Measurements from ENCODE around the gene PLPP4.
"Not testable (repeated sequence)": the region's sequence is repeated elsewhere in the genome, so short reads cannot be mapped to it uniquely, and the experiment has no call there.

Gene PLPP4

GRCh38 chr10:120503689-120504088, 46.7 kb downstream of the PLPP4 start:
- no peaks in the 10 kb centered on the region for H3K79me2 ChIP-seq (ENCODE audit: insufficient read depth, low read depth)
- H2AFZ ChIP-seq (ENCODE audit: low read depth), result no peak overlapping the region

GRCh38 chr10:120504227-120504626, 47.2 kb downstream of the PLPP4 start:
- not testable (repeated sequence) for H3K4me3 ChIP-seq (IDR thresholded peaks at IDR 0.05; ENCODE audit: insufficient read depth, low read depth, low read length); H3K4me2 ChIP-seq; H3K36me3 ChIP-seq (ENCODE audit: insufficient read depth); H3K9ac ChIP-seq; H3K27ac ChIP-seq; H2AFZ ChIP-seq (ENCODE audit: low read depth); H3K79me2 ChIP-seq (ENCODE audit: insufficient read depth, low read depth); H3K4me1 ChIP-seq (ENCODE audit: low read depth, poor library complexity, severe bottlenecking); H3K27me3 ChIP-seq (ENCODE audit: insufficient read depth, low read depth); H4K20me1 ChIP-seq (ENCODE audit: insufficient read depth)

More at GRCh38 chr10:120503689-120504088, 46.7 kb downstream of the PLPP4 start:
- no peak overlapping the region for H3K4me3 ChIP-seq (IDR thresholded peaks at IDR 0.05; ENCODE audit: insufficient read depth, low read depth, low read length)
- no peaks in the 10 kb centered on the region for H4K20me1 ChIP-seq (ENCODE audit: insufficient read depth)
- H3K27ac ChIP-seq, result no peak overlapping the region
- H3K4me1 ChIP-seq (ENCODE audit: low read depth, poor library complexity, severe bottlenecking), result no peaks in the 10 kb centered on the region
- no peaks in the 10 kb centered on the region for H3K27me3 ChIP-seq (ENCODE audit: insufficient read depth, low read depth)
- TF ChIP-seq, protein P1, sequence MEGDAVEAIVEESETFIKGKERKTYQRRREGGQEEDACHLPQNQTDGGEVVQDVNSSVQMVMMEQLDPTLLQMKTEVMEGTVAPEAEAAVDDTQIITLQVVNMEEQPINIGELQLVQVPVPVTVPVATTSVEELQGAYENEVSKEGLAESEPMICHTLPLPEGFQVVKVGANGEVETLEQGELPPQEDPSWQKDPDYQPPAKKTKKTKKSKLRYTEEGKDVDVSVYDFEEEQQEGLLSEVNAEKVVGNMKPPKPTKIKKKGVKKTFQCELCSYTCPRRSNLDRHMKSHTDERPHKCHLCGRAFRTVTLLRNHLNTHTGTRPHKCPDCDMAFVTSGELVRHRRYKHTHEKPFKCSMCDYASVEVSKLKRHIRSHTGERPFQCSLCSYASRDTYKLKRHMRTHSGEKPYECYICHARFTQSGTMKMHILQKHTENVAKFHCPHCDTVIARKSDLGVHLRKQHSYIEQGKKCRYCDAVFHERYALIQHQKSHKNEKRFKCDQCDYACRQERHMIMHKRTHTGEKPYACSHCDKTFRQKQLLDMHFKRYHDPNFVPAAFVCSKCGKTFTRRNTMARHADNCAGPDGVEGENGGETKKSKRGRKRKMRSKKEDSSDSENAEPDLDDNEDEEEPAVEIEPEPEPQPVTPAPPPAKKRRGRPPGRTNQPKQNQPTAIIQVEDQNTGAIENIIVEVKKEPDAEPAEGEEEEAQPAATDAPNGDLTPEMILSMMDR (conservative IDR thresholded peaks at IDR 0.05; ENCODE audit: low read depth, low read length), result no peak
- H3K4me2 ChIP-seq, result no peak overlapping the region
- H3K9ac ChIP-seq, result no peak overlapping the region
- H3K36me3 ChIP-seq (ENCODE audit: insufficient read depth), result no peaks in the 10 kb centered on the region

DNA sequence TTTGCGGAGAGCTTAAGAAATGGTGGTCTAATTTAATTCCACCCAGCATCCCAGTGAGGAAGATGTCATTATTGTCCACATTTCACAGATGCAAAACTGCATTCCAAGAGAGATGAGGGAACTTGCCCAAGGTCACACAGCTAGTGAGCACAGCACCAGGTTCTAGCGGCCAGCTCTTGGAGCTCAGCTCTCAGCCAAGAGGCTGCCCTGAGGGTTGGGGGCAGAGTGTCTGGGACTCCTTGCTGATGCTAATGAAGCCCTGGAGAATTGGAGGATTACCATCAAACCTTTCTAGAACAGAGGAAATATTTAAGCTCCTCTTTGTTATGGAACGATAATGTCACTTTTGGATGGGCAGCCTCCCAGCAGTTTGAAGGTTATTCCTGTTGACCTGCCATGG, 48.0 kb downstream of the PLPP4 start:
- Histone ChIP-seq H3K27ac (no peak overlapping the region), H3K79me2 (ENCODE audit: insufficient read depth, low read depth) (no peaks in the 10 kb centered on the region), H2AFZ (ENCODE audit: low read depth) (no peak overlapping the region), H3K4me1 (ENCODE audit: low read depth, poor library complexity, severe bottlenecking) (no peaks in the 10 kb centered on the region), H3K27me3 (ENCODE audit: insufficient read depth, low read depth) (no peaks in the 10 kb centered on the region), H3K36me3 (ENCODE audit: insufficient read depth) (no peaks in the 10 kb centered on the region), H3K4me3 (IDR thresholded peaks at IDR 0.05; ENCODE audit: insufficient read depth, low read depth, low read length) (no peak overlapping the region), H4K20me1 (ENCODE audit: insufficient read depth) (no peaks in the 10 kb centered on the region), H3K4me2 (no peak overlapping the region), H3K9ac (no peak overlapping the region)
- TF ChIP-seq, protein P1 (conservative IDR thresholded peaks at IDR 0.05; ENCODE audit: low read depth, low read length), result no peak

DNA sequence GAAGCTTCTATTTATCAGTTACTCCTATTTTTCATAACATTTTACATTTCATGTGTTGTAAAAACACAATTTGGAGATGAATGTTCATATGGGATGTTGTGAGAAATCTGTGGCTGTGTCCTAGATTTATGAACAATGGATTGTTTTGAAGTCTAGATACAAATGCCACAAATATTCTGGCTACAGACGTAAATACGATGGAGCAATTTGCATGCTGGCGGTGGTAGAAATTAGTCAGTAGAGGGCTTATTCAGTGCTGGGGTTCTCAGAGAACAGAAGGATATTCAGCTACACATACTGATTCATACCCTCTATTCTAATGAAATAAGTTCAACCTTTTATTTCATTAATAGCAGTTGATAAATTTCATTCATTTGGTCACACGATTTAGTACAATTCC, 48.8 kb downstream of the PLPP4 start:
- no peaks in the 10 kb centered on the region for H3K27me3 ChIP-seq (ENCODE audit: insufficient read depth, low read depth)
- H3K9ac ChIP-seq, result no peak overlapping the region
- H2AFZ ChIP-seq (ENCODE audit: low read depth), result no peak overlapping the region
- no peak overlapping the region for H3K4me3 ChIP-seq (IDR thresholded peaks at IDR 0.05; ENCODE audit: insufficient read depth, low read depth, low read length)
- H4K20me1 ChIP-seq (ENCODE audit: insufficient read depth), result no peaks in the 10 kb centered on the region
- TF ChIP-seq, protein P1 (conservative IDR thresholded peaks at IDR 0.05; ENCODE audit: low read depth, low read length), result no peak
- no peak overlapping the region for H3K4me2 ChIP-seq
- no peak overlapping the region for H3K27ac ChIP-seq
- no peaks in the 10 kb centered on the region for H3K36me3 ChIP-seq (ENCODE audit: insufficient read depth)
- H3K79me2 ChIP-seq (ENCODE audit: insufficient read depth, low read depth), result no peaks in the 10 kb centered on the region
- no peaks in the 10 kb centered on the region for H3K4me1 ChIP-seq (ENCODE audit: low read depth, poor library complexity, severe bottlenecking)

DNA sequence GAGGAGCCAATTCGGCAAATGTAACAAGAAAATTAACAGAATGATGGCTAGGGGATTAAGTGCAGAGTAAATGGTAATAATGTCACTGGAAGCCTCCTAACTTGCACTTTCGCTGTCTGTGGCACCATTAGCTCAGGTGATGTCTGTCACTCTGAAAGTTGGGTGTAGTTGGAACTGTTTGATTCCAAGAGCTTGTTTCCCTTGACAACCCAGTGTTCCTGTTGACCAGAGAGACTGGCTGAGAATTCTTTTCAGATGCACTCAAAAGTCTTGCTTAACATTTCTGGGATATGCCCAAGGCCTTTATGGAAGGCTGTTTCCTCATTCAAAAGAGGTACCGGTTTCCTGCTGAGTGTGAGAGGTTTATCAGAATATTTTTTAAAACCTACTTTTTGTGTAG, 49.6 kb downstream of the PLPP4 start:
- no peaks in the 10 kb centered on the region for H3K36me3 ChIP-seq (ENCODE audit: insufficient read depth)
- no peak overlapping the region for H3K27ac ChIP-seq
- H3K4me1 ChIP-seq (ENCODE audit: low read depth, poor library complexity, severe bottlenecking), result no peaks in the 10 kb centered on the region
- H2AFZ ChIP-seq (ENCODE audit: low read depth), result no peak overlapping the region
- no peaks in the 10 kb centered on the region for H3K27me3 ChIP-seq (ENCODE audit: insufficient read depth, low read depth)
- H3K4me2 ChIP-seq, result no peak overlapping the region
- no peak overlapping the region for H3K4me3 ChIP-seq (IDR thresholded peaks at IDR 0.05; ENCODE audit: insufficient read depth, low read depth, low read length)
- no peaks in the 10 kb centered on the region for H3K79me2 ChIP-seq (ENCODE audit: insufficient read depth, low read depth)
- H4K20me1 ChIP-seq (ENCODE audit: insufficient read depth), result no peaks in the 10 kb centered on the region
- H3K9ac ChIP-seq, result no peak overlapping the region
- TF ChIP-seq, protein P1 (conservative IDR thresholded peaks at IDR 0.05; ENCODE audit: low read depth, low read length), result no peak
